ENCODE results near the gene SOS1. TPM values are rescaled to one million over a fixed set of nuclear protein-coding genes. Genes with fewer than 3 reads are reported as not detected.
"Not testable (repeated sequence)": the region's sequence is repeated elsewhere in the genome, so short reads cannot be mapped to it uniquely, and the experiment has no call there.

The SOS1 gene
- total and polyA plus RNA-seq, 2 donors (not counting 3 experiments of a cell fraction or from before 2014, with no cell fraction given) = 22.2 to 32.5 TPM

DNA sequence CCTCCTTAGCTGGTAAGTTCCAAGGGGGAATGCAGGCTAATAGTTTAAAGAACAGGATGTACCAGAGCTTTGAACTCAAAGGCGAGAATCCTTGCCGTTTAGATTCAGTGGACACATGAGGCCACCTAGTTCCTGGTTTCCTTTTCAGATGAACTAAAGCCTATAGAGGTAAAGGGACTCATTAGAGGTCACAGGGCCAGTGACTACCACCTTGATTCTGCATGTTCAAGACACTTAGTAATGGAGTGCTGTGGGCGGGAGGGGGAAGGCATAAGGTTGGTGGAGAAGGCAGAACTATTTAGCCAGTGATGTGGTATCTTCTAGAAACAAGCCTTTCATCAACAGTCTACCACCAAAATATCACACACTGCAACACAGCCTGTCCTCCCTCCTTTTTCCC, 183.3 kb downstream of the SOS1 start:
- Histone ChIP-seq H3K9ac (replicated peaks; ENCODE audit: extremely low read depth, insufficient read depth, low read length) (no peak overlapping the region), H3K27ac (ENCODE audit: insufficient read depth, low read depth, low read length) (no peak overlapping the region), H3K9me3 (replicated peaks; ENCODE audit: control insufficient read depth, insufficient read depth, low read length) (no peaks in the 10 kb centered on the region), H3K4me2 (ENCODE audit: insufficient read depth, low read length) (no peak overlapping the region), H3K4me3 (replicated peaks in 1 of 3; ENCODE audit: insufficient read depth in 1 of 3, low read depth in 1 of 3, low read length in 3 of 3) (no peak overlapping the region), H4K20me1 (replicated peaks; ENCODE audit: control insufficient read depth, extremely low read depth, insufficient read depth, low read length) (no peaks in the 10 kb centered on the region), H3K79me2 (ENCODE audit: control insufficient read depth, insufficient read depth, low read length) (no peaks in the 10 kb centered on the region), H3K27me3 (ENCODE audit: control insufficient read depth in 2 of 2, insufficient read depth in 2 of 2, low read length in 2 of 2) (peaks cover 1 to 2% of the 10 kb centered on the region in 2 experiments), H3K4me1 (ENCODE audit: control insufficient read depth, extremely low read depth, insufficient read depth, low read length) (no peaks in the 10 kb centered on the region), H3K36me3 (ENCODE audit: control insufficient read depth in 2 of 2, extremely low read depth in 1 of 2, insufficient read depth in 2 of 2, low read length in 2 of 2) (no peaks in the 10 kb centered on the region), H2AFZ (ENCODE audit: low read depth, low read length) (no peak overlapping the region), H3K9me1 (replicated peaks; ENCODE audit: control insufficient read depth, extremely low read depth, insufficient read depth, low read length) (no peaks in the 10 kb centered on the region)
- POLR2A ChIA-PET = no interaction called here
- FAIRE-seq (no peak), DNase-seq (ENCODE audit: low read depth, low spot score) (no peak)
- BruUV-seq (replicated peaks) = no TSS peak
- TF ChIP-seq MYC (IDR thresholded peaks at IDR 0.05; ENCODE audit: low read depth, low read length) (no peak), EZH2 (IDR thresholded peaks at IDR 0.05; ENCODE audit: borderline replicate concordance, low read depth, low read length, severe bottlenecking) (no peak), POLR2AphosphoS5 (IDR thresholded peaks at IDR 0.05; ENCODE audit: insufficient read depth, low read depth, low read length) (no peak), JUN (IDR thresholded peaks at IDR 0.05; ENCODE audit: borderline replicate concordance, insufficient read depth, insufficient read length, low read depth) (no peak), FOS (IDR thresholded peaks at IDR 0.05; ENCODE audit: borderline replicate concordance, insufficient read depth, low read length) (no peak), POLR2A (IDR thresholded peaks at IDR 0.05; ENCODE audit: low read depth, low read length) (no peak)
- TF ChIP-seq, protein P1, sequence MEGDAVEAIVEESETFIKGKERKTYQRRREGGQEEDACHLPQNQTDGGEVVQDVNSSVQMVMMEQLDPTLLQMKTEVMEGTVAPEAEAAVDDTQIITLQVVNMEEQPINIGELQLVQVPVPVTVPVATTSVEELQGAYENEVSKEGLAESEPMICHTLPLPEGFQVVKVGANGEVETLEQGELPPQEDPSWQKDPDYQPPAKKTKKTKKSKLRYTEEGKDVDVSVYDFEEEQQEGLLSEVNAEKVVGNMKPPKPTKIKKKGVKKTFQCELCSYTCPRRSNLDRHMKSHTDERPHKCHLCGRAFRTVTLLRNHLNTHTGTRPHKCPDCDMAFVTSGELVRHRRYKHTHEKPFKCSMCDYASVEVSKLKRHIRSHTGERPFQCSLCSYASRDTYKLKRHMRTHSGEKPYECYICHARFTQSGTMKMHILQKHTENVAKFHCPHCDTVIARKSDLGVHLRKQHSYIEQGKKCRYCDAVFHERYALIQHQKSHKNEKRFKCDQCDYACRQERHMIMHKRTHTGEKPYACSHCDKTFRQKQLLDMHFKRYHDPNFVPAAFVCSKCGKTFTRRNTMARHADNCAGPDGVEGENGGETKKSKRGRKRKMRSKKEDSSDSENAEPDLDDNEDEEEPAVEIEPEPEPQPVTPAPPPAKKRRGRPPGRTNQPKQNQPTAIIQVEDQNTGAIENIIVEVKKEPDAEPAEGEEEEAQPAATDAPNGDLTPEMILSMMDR (IDR thresholded peaks at IDR 0.05; ENCODE audit: extremely low read depth in 1 of 2, insufficient read depth in 1 of 2, low read depth in 1 of 2, low read length in 2 of 2) = no peak
- TF ChIP-seq, protein P2, sequence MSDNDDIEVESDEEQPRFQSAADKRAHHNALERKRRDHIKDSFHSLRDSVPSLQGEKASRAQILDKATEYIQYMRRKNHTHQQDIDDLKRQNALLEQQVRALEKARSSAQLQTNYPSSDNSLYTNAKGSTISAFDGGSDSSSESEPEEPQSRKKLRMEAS (IDR thresholded peaks at IDR 0.05; ENCODE audit: insufficient read depth, insufficient read length) = no peak
- intact Hi-C loops (cut with micrococcal nuclease) (no loop called here), dilution Hi-C loops (cut with MboI; ENCODE audit: extremely low pct_ligation_motif_present, low sequenced_read_pairs) (no loop called here)
- CTCF ChIA-PET = interaction anchor here (2.0 kb wide), 1 partner anchor 10 kb away, joined by 7 read pairs; no protein-coding TSS in a partner anchor

DNA sequence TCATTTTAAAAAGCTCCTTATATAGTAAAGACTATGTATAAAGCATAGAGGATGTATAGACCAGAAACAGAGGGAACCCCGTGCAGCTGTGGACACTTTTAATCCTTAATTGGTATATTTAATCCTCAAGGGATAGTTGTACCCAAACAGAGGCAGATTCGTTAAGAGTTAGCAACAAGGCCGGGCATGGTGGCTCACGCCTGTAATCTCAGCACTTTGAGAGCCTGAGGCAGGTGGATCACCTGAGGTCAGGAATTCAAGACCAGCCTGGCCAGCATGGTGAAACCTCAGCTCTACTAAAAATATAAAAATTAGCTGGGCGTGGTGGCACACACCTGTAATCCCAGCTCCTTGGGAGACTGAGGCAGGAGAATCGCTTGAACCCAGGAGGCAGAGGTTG, 184.3 kb downstream of the SOS1 start:
- H3K4me1 ChIP-seq (ENCODE audit: control insufficient read depth, extremely low read depth, insufficient read depth, low read length); dilution Hi-C loops (cut with MboI; ENCODE audit: extremely low pct_ligation_motif_present, low sequenced_read_pairs); H3K79me2 ChIP-seq (ENCODE audit: control insufficient read depth, insufficient read depth, low read length); intact Hi-C loops (cut with micrococcal nuclease); H3K4me2 ChIP-seq (ENCODE audit: insufficient read depth, low read length); FAIRE-seq; H3K27me3 ChIP-seq (ENCODE audit: control insufficient read depth in 2 of 2, insufficient read depth in 2 of 2, low read length in 2 of 2); POLR2A ChIA-PET; H2AFZ ChIP-seq (ENCODE audit: low read depth, low read length); H3K9me3 ChIP-seq (replicated peaks; ENCODE audit: control insufficient read depth, insufficient read depth, low read length); H3K9ac ChIP-seq (replicated peaks; ENCODE audit: extremely low read depth, insufficient read depth, low read length); H3K9me1 ChIP-seq (replicated peaks; ENCODE audit: control insufficient read depth, extremely low read depth, insufficient read depth, low read length); H3K27ac ChIP-seq (ENCODE audit: insufficient read depth, low read depth, low read length); H4K20me1 ChIP-seq (replicated peaks; ENCODE audit: control insufficient read depth, extremely low read depth, insufficient read depth, low read length); H3K4me3 ChIP-seq (replicated peaks in 1 of 3; ENCODE audit: insufficient read depth in 1 of 3, low read depth in 1 of 3, low read length in 3 of 3); BruUV-seq (replicated peaks); DNase-seq (ENCODE audit: low read depth, low spot score); H3K36me3 ChIP-seq (ENCODE audit: control insufficient read depth in 2 of 2, extremely low read depth in 1 of 2, insufficient read depth in 2 of 2, low read length in 2 of 2): not testable (repeated sequence)
- CTCF ChIA-PET = interaction anchor here (1.0 to 2.0 kb wide), 2 partner anchors 9 to 11 kb away, joined by 3 to 7 read pairs; no protein-coding TSS in a partner anchor
